GM12865 (cell line): Measurements from ENCODE around the gene TMEM79.

Experiments
- DNase-seq: peaks from one replicate; pipeline ENCODE4 v3.0.0; 2010; ENCODE audit warnings: low read depth
- H3K4me3 ChIP-seq: 2 replicates; pipeline ENCODE4 v1.5.1; 2011; ENCODE audit warnings: mild to moderate bottlenecking, low read depth, low read length, control low read depth
- TF ChIP-seq, protein P1 (sequence below): IDR thresholded peaks from 2 replicates; pipeline ENCODE4 v1.5.1; 2011; ENCODE audit warnings: low read length, control low read depth, low read depth, inconsistent platforms; ENCODE audit not compliant: insufficient read depth; ENCODE audit errors: missing control alignments

Gene TMEM79

DNA sequence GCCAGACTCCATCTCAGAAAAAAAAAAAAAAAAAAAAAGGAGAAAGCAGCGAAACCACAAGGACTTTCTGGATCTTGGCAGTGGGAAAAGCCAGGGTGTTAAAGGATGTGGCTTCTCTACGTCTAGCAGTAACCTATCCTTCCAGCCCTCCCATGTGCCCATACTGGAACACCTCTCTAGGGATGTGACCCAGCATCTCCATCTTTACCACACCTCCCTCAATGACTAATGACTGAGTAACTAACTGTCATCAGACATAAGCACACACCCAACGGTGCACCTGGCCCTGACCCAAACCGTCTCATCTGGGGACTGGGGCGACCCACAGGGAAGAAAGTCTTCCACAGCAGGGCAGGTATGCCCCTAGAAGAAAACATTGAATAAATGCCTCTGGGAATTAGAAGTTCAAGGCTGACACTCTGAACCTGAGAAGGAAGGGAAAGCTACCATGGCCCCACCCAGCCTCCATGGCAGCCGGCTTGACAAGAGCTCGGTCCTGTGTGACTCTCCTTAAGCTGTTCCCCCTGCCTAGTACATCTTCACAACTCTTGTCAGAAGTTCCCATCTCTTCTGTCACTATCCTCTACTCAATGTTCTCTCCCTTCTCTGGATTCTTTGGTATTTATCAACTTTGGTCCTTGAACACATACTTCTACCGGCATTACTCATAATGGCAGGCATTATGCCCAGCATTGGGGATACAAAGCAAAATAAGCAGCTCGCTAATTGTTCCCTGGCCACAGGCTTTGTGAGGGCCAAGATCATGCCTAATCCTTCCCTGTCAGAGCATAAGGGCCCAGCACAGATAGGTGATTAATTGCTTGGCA, 21.5 kb upstream of the TMEM79 start:
- no peak for DNase-seq
- H3K4me3 ChIP-seq: no peak overlapping the region
- TF ChIP-seq, protein P1, sequence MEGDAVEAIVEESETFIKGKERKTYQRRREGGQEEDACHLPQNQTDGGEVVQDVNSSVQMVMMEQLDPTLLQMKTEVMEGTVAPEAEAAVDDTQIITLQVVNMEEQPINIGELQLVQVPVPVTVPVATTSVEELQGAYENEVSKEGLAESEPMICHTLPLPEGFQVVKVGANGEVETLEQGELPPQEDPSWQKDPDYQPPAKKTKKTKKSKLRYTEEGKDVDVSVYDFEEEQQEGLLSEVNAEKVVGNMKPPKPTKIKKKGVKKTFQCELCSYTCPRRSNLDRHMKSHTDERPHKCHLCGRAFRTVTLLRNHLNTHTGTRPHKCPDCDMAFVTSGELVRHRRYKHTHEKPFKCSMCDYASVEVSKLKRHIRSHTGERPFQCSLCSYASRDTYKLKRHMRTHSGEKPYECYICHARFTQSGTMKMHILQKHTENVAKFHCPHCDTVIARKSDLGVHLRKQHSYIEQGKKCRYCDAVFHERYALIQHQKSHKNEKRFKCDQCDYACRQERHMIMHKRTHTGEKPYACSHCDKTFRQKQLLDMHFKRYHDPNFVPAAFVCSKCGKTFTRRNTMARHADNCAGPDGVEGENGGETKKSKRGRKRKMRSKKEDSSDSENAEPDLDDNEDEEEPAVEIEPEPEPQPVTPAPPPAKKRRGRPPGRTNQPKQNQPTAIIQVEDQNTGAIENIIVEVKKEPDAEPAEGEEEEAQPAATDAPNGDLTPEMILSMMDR: no peak

DNA sequence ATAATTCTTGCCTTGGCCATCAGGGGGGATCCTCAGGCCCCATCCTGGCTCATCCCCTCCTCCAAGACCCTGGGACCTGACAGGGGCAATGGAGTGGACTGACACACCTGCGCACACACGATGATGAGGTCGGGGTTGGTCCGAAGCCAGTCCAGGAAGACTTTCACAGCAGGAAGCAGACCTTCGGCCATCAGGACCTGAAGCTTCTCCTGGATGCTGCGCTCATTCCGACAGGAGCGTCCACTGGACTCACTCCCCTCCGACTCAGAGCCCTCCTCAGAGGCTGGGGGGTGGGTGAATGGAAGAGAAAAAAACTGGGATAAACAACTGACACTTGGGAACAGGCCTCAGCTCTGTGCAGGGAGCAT, 20.9 kb upstream of the TMEM79 start:
- H3K4me3 ChIP-seq: no peak overlapping the region
- no peak for DNase-seq
- TF ChIP-seq, protein P1: no peak

- no peak for DNase-seq
- H3K4me3 ChIP-seq: no peak overlapping the region
- TF ChIP-seq, protein P1: no peak
Measured at GRCh38 chr1:156266051-156266450, 18.1 kb upstream of the TMEM79 start.

GRCh38 chr1:156268336-156268735, 15.8 kb upstream of the TMEM79 start:
- DNase-seq: no peak
- no peak overlapping the region for H3K4me3 ChIP-seq
- TF ChIP-seq, protein P1: no peak

- DNase-seq: no peak
- H3K4me3 ChIP-seq: no peak overlapping the region
- TF ChIP-seq, protein P1: no peak
Measured at GRCh38 chr1:156270314-156270713, 13.8 kb upstream of the TMEM79 start.

GRCh38 chr1:156276532-156276931, 7.6 kb upstream of the TMEM79 start:
- no peak for DNase-seq
- H3K4me3 ChIP-seq: no peak overlapping the region
- TF ChIP-seq, protein P1: no peak

- no peak for DNase-seq
- H3K4me3 ChIP-seq: no peak overlapping the region
- TF ChIP-seq, protein P1: no peak
Measured at GRCh38 chr1:156276966-156277381, 7.2 kb upstream of the TMEM79 start.
